Spinal cord (tissue), 10 donors: ENCODE data around the gene BPTF. TPM values are rescaled to one million over a fixed set of nuclear protein-coding genes. Genes with fewer than 3 reads are reported as not detected.

Source experiments
- DNase-seq, 6 donors: peaks; one replicate each; pipeline versions ENCODE4 v3.0.0 to v3.0.0-alpha.2; 2013 to 2015; ENCODE audit warnings: low spot score in 6 of 6, low read depth in 4 of 6
- H3K27ac ChIP-seq: one replicate; pipeline ENCODE4 v1.5.1; 2013; ENCODE audit warnings: low read depth, low read length, control low read depth
- H3K27me3 ChIP-seq: one replicate; pipeline ENCODE4 v1.6.1; 2013; ENCODE audit warnings: low read length; ENCODE audit not compliant: control insufficient read depth, insufficient read depth
- H3K36me3 ChIP-seq: one replicate; pipeline ENCODE4 v1.6.1; 2013; ENCODE audit warnings: low read length; ENCODE audit not compliant: control insufficient read depth, insufficient read depth
- H3K4me1 ChIP-seq: one replicate; pipeline ENCODE4 v1.6.1; 2013; ENCODE audit warnings: low read length; ENCODE audit not compliant: control insufficient read depth, insufficient read depth
- H3K4me3 ChIP-seq: one replicate; pipeline ENCODE4 v1.5.1; 2013; ENCODE audit warnings: low read depth, low read length, control low read depth
- H3K9me3 ChIP-seq: one replicate; pipeline ENCODE4 v1.6.1; 2013; ENCODE audit warnings: low read length; ENCODE audit not compliant: control insufficient read depth, insufficient read depth
- WGBS: methylation state at CpG from one replicate; pipeline ENCODE4 v1.1.5; 2013; ENCODE audit warnings: missing lambda C conversion rate; ENCODE audit not compliant: insufficient coverage; 5-methylcytosine and 5-hydroxymethylcytosine counted together
- polyA plus RNA-seq, 2 donors: library from polyadenylated mRNA; unstranded; fragments of 120-200 nt; gene quantifications; one replicate each; pipeline ENCODE4 v1.2.1, GENCODE V29; 2013; ENCODE audit not compliant: insufficient read length in 2 of 2
- small RNA-seq: library from RNA; depleted of rRNA; stranded (forward); fragments of <200 nt; gene quantifications from one replicate; pipeline ENCODE3, GENCODE V24; 2014; ENCODE audit warnings: low replicate concordance
- total RNA-seq, 2 donors: library from RNA; depleted of rRNA in 1 of 2; stranded (reverse); fragments of 120-200 nt in 1 of 2; fragments of >200 nt in 1 of 2; gene quantifications; one replicate each; pipeline versions ENCODE4 v1.2.3 to v1.2.4, GENCODE V29; 2013 to 2014
- donor health status: healthy.

BPTF gene
- total and polyA plus RNA-seq, 4 donors: 102 to 122 (median 103) TPM

DNA sequence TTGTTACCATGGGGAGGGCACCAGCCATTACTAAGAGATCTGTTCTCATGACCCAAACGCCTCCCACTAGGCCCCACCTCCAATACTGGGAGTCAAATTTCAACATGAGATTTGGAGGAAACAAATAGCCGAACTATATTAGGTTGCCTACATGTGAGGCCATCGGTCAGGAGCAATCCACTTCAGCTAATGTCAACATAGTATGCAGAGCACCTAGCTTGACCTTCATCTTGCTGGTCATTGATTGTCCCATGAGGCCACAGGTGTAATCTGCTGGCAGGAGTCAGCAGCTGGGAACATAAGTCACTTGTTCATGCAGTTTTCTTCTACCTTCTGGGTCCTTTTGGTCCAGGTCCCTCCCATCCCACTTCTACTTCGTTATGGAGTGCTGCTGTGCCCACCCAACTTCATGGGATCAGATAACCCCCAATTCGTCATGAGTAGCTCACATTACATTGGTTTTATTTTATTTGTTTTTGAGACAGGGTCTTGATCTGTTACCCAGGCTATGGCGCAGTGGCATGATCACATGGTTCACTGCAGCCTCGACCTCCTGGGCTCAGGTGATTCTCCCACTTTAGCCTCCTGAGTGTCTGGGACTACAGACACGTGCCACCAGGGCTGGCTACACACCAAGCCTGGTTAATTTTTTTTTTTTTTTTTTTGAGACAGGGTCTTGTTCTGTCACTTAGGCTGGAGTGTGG lies 204.4 kb downstream of the BPTF start:
- Histone ChIP-seq H3K4me3 (no peak overlapping the region), H3K36me3 (no peaks in the 10 kb centered on the region), H3K9me3 (no peaks in the 10 kb centered on the region), H3K27me3 (no peaks in the 10 kb centered on the region), H3K4me1 (no peaks in the 10 kb centered on the region), H3K27ac (no peak overlapping the region)
- DNase-seq: no peak
- 64% methylated on average over 6 of the region's 8 CpGs for WGBS

Small RNA genes lying within 50 kb of the gene (small RNA-seq; reads per million reads assigned to genes)
- not detected for gene RN7SL622P

Other genes with a start within 250 kb of the BPTF start
- gene NOL11, start 107.6 kb upstream of the BPTF start, total RNA-seq: 10 to 100 TPM; 53.1 to 58.6 TPM
- 10 to 100 TPM; 39.9 to 51.9 TPM for gene NOL11, start 107.6 kb upstream of the BPTF start, polyA plus RNA-seq
- gene C17orf58, start 171.0 kb downstream of the BPTF start, total RNA-seq: 10 to 100 TPM; 13.9 to 15.6 TPM
- 10 to 100 TPM; 23.4 to 25.7 TPM for gene C17orf58, start 171.0 kb downstream of the BPTF start, polyA plus RNA-seq
- gene KPNA2, start 210.2 kb downstream of the BPTF start, total RNA-seq: 10 to 100 TPM; 44.1 to 51.8 TPM
- gene KPNA2, start 210.2 kb downstream of the BPTF start, polyA plus RNA-seq: 100 to 1,000 TPM; 100 to 101 TPM